Peyer's patch (tissue), 4 donors: Measurements from ENCODE around the gene INTS1.

Experiments used
- POLR2A ChIP-seq, 2 donors: fragments of 450-650 bp; IDR thresholded peaks; one replicate each; pipeline ENCODE4 v1.5.1; 2017; ENCODE audit warnings: antibody characterized with exemption in 2 of 2, mild to moderate bottlenecking in 2 of 2, moderate library complexity in 2 of 2
- TF ChIP-seq, protein P1 (sequence below), 6 experiments: fragments of 450-650 bp in 4 of 6; fragments of 200-600 bp in 2 of 6; sonication (generic) in 1 of 6; IDR thresholded peaks; one replicate each; pipeline ENCODE4 v1.5.1; 2017 to 2019; ENCODE audit warnings: antibody characterized with exemption in 6 of 6, mild to moderate bottlenecking in 3 of 6, moderate library complexity in 1 of 6

DNA sequence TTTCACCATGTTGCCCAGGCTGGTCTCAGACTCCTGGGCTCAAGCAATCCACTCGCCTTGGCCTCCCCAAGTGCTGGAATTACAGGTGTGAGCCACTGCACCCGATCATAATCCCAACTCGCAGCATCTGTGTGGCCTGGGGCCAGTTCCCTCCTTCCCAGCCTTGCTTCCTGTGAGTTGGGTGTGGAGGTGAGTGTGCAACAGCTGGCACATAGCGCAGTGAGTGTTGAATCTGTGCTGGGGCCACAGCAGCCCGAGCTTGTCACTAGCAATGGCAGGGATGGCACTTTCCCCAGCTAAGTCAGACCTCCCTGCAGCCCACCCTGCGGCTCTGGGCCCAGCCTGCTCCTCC lies 39.6 kb upstream of the INTS1 start:
- TF ChIP-seq, protein P1, sequence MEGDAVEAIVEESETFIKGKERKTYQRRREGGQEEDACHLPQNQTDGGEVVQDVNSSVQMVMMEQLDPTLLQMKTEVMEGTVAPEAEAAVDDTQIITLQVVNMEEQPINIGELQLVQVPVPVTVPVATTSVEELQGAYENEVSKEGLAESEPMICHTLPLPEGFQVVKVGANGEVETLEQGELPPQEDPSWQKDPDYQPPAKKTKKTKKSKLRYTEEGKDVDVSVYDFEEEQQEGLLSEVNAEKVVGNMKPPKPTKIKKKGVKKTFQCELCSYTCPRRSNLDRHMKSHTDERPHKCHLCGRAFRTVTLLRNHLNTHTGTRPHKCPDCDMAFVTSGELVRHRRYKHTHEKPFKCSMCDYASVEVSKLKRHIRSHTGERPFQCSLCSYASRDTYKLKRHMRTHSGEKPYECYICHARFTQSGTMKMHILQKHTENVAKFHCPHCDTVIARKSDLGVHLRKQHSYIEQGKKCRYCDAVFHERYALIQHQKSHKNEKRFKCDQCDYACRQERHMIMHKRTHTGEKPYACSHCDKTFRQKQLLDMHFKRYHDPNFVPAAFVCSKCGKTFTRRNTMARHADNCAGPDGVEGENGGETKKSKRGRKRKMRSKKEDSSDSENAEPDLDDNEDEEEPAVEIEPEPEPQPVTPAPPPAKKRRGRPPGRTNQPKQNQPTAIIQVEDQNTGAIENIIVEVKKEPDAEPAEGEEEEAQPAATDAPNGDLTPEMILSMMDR (IDR thresholded peaks at IDR 0.05): no peak
- no peak for TF ChIP-seq POLR2A (IDR thresholded peaks at IDR 0.05)
